ENCODE measurements around the gene PLCB4.

The PLCB4 gene

GRCh38 chr20:9100691-9101090 lies 31.8 kb downstream of the PLCB4 start:
- TF ChIP-seq CTCF (IDR thresholded peaks at IDR 0.05; ENCODE audit: insufficient read depth, low read length, missing control alignments) = no peak
- no peak overlapping the region for H3K4me3 ChIP-seq (ENCODE audit: low read depth, low read length)
- POLR2A ChIA-PET = no interaction called here
- CTCF ChIA-PET = no interaction called here
- no peak for DNase-seq (ENCODE audit: low read depth, low spot score)

GRCh38 chr20:9102456-9102855 lies 33.6 kb downstream of the PLCB4 start:
- TF ChIP-seq CTCF (IDR thresholded peaks at IDR 0.05; ENCODE audit: insufficient read depth, low read length, missing control alignments) = no peak
- DNase-seq (ENCODE audit: low read depth, low spot score) = no peak
- ChIA-PET CTCF (interaction anchor here (0.7 to 0.9 kb wide), 2 partner anchors 13 to 246 kb away, joined by 3 read pairs; no protein-coding TSS in a partner anchor), POLR2A (no interaction called here)
- H3K4me3 ChIP-seq (ENCODE audit: low read depth, low read length) = no peak overlapping the region

GRCh38 chr20:9103955-9104354 lies 35.1 kb downstream of the PLCB4 start:
- ChIA-PET POLR2A (no interaction called here), CTCF (interaction anchor here (1.2 kb wide), 1 partner anchor 255 kb away, joined by 3 read pairs; no protein-coding TSS in a partner anchor)
- no peak for DNase-seq (ENCODE audit: low read depth, low spot score)
- no peak overlapping the region for H3K4me3 ChIP-seq (ENCODE audit: low read depth, low read length)
- TF ChIP-seq CTCF (IDR thresholded peaks at IDR 0.05; ENCODE audit: insufficient read depth, low read length, missing control alignments) = no peak

DNA sequence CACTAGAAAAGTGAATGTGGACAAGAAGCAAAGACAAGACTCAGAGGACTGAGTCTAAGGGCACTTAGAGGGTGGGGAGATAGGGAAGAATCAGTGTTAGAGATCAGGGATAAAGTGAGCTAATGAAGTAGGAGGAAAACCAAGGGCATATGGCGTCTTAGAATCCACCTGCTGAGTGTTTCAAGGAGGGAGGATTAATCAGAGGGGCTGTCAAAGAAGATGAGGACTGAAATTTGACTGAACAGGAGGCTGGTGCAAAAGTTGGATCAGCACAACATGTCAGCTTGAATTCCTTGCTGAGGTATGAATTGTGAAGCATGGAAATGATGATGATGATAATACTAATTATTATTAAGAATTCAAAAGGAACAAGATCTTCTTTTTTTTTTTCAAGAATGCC lies 39.4 kb downstream of the PLCB4 start:
- ChIA-PET CTCF (interaction anchor here (1.0 kb wide), 1 partner anchor 19 kb away, joined by 3 read pairs; no protein-coding TSS in a partner anchor), POLR2A (no interaction called here)

DNA sequence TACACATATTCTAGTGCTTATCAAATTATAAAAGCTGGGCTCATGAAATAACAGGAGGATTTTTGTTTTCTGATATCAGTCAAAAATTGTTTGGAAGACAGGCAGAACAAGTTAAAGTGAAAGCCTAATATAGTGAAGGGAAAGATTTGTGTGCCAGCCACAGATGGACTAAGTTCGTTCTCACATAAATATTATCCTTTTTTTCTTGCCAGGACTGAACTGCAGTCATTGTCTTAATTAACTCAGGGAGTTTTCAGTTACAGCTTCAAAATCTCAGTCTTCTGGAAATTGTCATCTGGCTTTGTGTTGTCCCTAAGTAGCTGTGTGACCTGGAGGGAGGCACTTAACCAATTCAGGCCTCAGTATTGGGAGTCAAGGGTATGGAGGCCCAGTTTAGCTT lies 40.7 kb downstream of the PLCB4 start:
- ChIA-PET CTCF (interaction anchor here (1.0 to 1.4 kb wide), 3 partner anchors 9 to 255 kb away, joined by 3 to 6 read pairs (median 4); no protein-coding TSS in a partner anchor), POLR2A (no interaction called here)
- no peak overlapping the region for H3K4me3 ChIP-seq (ENCODE audit: low read depth, low read length)
- TF ChIP-seq CTCF (IDR thresholded peaks at IDR 0.05; ENCODE audit: insufficient read depth, low read length, missing control alignments) = no peak
- no peak for DNase-seq (ENCODE audit: low read depth, low spot score)

More for the DNA sequence above, 39.4 kb downstream of the PLCB4 start:
- no peak overlapping the region for H3K4me3 ChIP-seq (ENCODE audit: low read depth, low read length)
- no peak for DNase-seq (ENCODE audit: low read depth, low spot score)
- TF ChIP-seq CTCF (IDR thresholded peaks at IDR 0.05; ENCODE audit: insufficient read depth, low read length, missing control alignments) = no peak

DNA sequence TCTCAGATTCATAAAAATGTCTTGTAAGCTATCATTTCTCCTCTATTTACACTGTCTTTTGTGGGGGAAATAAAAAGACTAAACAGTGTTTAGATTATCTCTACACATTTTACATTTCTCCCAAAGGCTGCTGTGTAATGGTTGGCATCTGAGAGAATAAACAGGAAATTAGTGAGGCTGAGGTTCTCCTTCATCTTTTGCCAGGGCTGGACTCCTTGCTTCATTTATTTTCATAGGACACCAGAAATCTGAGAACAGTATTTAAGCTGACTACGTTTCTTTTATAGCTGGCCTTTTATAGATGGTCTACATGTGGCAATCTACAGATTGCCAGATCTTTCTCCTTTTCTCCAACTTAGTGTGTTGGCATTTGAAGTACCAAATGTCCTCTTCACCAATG lies 41.5 kb downstream of the PLCB4 start:
- H3K4me3 ChIP-seq (ENCODE audit: low read depth, low read length) = no peak overlapping the region
- ChIA-PET CTCF (interaction anchor here (1.0 to 1.4 kb wide), 3 partner anchors 17 to 322 kb away, joined by 3 to 4 read pairs (median 3); no protein-coding TSS in a partner anchor), POLR2A (no interaction called here)
- no peak for TF ChIP-seq CTCF (IDR thresholded peaks at IDR 0.05; ENCODE audit: insufficient read depth, low read length, missing control alignments)
- no peak for DNase-seq (ENCODE audit: low read depth, low spot score)

Data from AG04449 (cell line).